Liver (tissue), 9 donors: Measurements from ENCODE around the gene CCDC167. TPM values are rescaled to one million over a fixed set of nuclear protein-coding genes. Genes with fewer than 3 reads are reported as not detected.

ENCODE experiments used
- DNase-seq: peaks from one replicate; pipeline ENCODE4 v3.0.0-alpha.2; 2017; ENCODE audit warnings: low spot score
- H3K27ac ChIP-seq, 2 donors: one replicate each; pipeline ENCODE4 v1.7.0; 2013; ENCODE audit warnings: inconsistent platforms in 2 of 2, low read length in 2 of 2, control low read depth in 1 of 2, low read depth in 1 of 2, mild to moderate bottlenecking in 1 of 2
- H3K27me3 ChIP-seq, 4 donors: one replicate each; pipeline versions ENCODE4 v1.6.1 to v1.7.0; 2013; ENCODE audit warnings: low read length in 3 of 4, inconsistent platforms in 1 of 4, mild to moderate bottlenecking in 1 of 4, moderate library complexity in 1 of 4; ENCODE audit not compliant: control insufficient read depth in 4 of 4, insufficient read depth in 4 of 4
- H3K36me3 ChIP-seq, 4 donors: one replicate each; pipeline versions ENCODE4 v1.6.1 to v1.7.0; 2013; ENCODE audit warnings: low read length in 3 of 4, mild to moderate bottlenecking in 3 of 4, low read depth in 1 of 4, moderate library complexity in 1 of 4; ENCODE audit not compliant: control insufficient read depth in 4 of 4, insufficient read depth in 3 of 4
- H3K4me1 ChIP-seq, 4 donors: one replicate each; pipeline versions ENCODE4 v1.6.1 to v1.7.0; 2013; ENCODE audit warnings: low read length in 3 of 4, mild to moderate bottlenecking in 3 of 4, moderate library complexity in 1 of 4; ENCODE audit not compliant: control insufficient read depth in 4 of 4, insufficient read depth in 4 of 4
- H3K4me3 ChIP-seq, 3 donors: one replicate each; pipeline versions ENCODE4 v1.6.1 to v1.7.0; 2013; ENCODE audit warnings: low read length in 3 of 3, control low read depth in 1 of 3, low read depth in 1 of 3, mild to moderate bottlenecking in 1 of 3
- H3K9ac ChIP-seq, 2 donors: one replicate each; pipeline ENCODE4 v1.7.0; 2013; ENCODE audit warnings: low read length in 2 of 2, mild to moderate bottlenecking in 2 of 2, moderate library complexity in 2 of 2, control low read depth in 1 of 2, low read depth in 1 of 2
- H3K9me3 ChIP-seq, 4 donors: one replicate each; pipeline versions ENCODE4 v1.6.1 to v1.7.0; 2013; ENCODE audit warnings: low read length in 3 of 4; ENCODE audit not compliant: control insufficient read depth in 4 of 4
- EGR1 ChIP-seq, 2 donors: IDR thresholded peaks; 2 replicates each; pipeline ENCODE4 v1.6.1; 2016 to 2018; ENCODE audit warnings: antibody characterized with exemption in 2 of 2, low read depth in 2 of 2
- FOXA1 ChIP-seq: IDR thresholded peaks from 2 replicates; pipeline ENCODE4 v1.6.1; 2016; ENCODE audit warnings: antibody characterized with exemption
- FOXA2 ChIP-seq: IDR thresholded peaks from 2 replicates; pipeline ENCODE4 v1.6.1; 2016; ENCODE audit warnings: antibody characterized with exemption
- GABPA ChIP-seq, 2 donors: IDR thresholded peaks in 1 of 2; conservative IDR thresholded peaks in 1 of 2; 2 replicates each; pipeline ENCODE4 v1.6.1; 2016; ENCODE audit warnings: antibody characterized with exemption in 2 of 2, mild to moderate bottlenecking in 1 of 2, moderate library complexity in 1 of 2
- HNF4A ChIP-seq, 2 donors: conservative IDR thresholded peaks; 2 replicates each; pipeline ENCODE4 v1.6.1; 2016; ENCODE audit warnings: antibody characterized with exemption in 2 of 2, mild to moderate bottlenecking in 2 of 2
- HNF4G ChIP-seq: IDR thresholded peaks from 2 replicates; pipeline ENCODE4 v1.6.1; 2016; ENCODE audit warnings: antibody characterized with exemption
- JUND ChIP-seq, 2 donors: IDR thresholded peaks; 2 replicates each; pipeline ENCODE4 v1.6.1; 2016; ENCODE audit warnings: antibody characterized with exemption in 2 of 2
- MAX ChIP-seq: IDR thresholded peaks from 2 replicates; pipeline ENCODE4 v1.6.1; 2016; ENCODE audit warnings: antibody characterized with exemption
- NR2F2 ChIP-seq: IDR thresholded peaks from 2 replicates; pipeline ENCODE4 v1.6.1; 2016; ENCODE audit warnings: antibody characterized with exemption
- RAD21 ChIP-seq, 2 donors: IDR thresholded peaks; 2 replicates each; pipeline ENCODE4 v1.6.1; 2016; ENCODE audit warnings: antibody characterized with exemption in 2 of 2, mild to moderate bottlenecking in 2 of 2
- REST ChIP-seq: IDR thresholded peaks from 2 replicates; pipeline ENCODE4 v1.6.1; 2016; ENCODE audit warnings: antibody characterized with exemption, mild to moderate bottlenecking
- RXRA ChIP-seq, 2 donors: IDR thresholded peaks; 2 replicates each; pipeline ENCODE4 v1.6.1; 2017 to 2018; ENCODE audit warnings: antibody characterized with exemption in 2 of 2, mild to moderate bottlenecking in 1 of 2
- SP1 ChIP-seq: IDR thresholded peaks from 2 replicates; pipeline ENCODE4 v1.6.1; 2018; ENCODE audit warnings: antibody characterized with exemption, mild to moderate bottlenecking
- TAF1 ChIP-seq: conservative IDR thresholded peaks from 2 replicates; pipeline ENCODE4 v1.6.1; 2016; ENCODE audit warnings: antibody characterized with exemption, mild to moderate bottlenecking
- YY1 ChIP-seq: IDR thresholded peaks from 2 replicates; pipeline ENCODE4 v1.6.1; 2016; ENCODE audit warnings: antibody characterized with exemption, mild to moderate bottlenecking
- WGBS: extraction: QIAGEN DNeasy Blood & Tissue Kit; methylation state at CpG from one replicate; pipeline ENCODE4 v1.1.7; 2013; 5-methylcytosine and 5-hydroxymethylcytosine counted together
- polyA plus RNA-seq, 2 donors: library from polyadenylated mRNA; stranded (reverse) in 1 of 2; unstranded in 1 of 2; fragments of 200-250 nt in 1 of 2; fragments of >200 nt in 1 of 2; fragmentation: Nextera tagmentation in 1 of 2; extraction: Ambion mirVana in 1 of 2; gene quantifications; one replicate each; pipeline versions ENCODE4 v1.2.1 to v1.2.3, GENCODE V29; 2013 to 2015
- total RNA-seq, 2 donors: library from RNA; depleted of rRNA; stranded (reverse); fragments of >200 nt; gene quantifications; one replicate each; pipeline ENCODE4 v1.2.3, GENCODE V29; 2014
- TF ChIP-seq, protein P1 (sequence below): IDR thresholded peaks from 2 replicates; pipeline ENCODE4 v1.6.1; 2016; ENCODE audit warnings: antibody characterized with exemption
- TF ChIP-seq, protein P2 (sequence below): fragments of 150-350 bp; IDR thresholded peaks from 2 replicates; pipeline ENCODE4 v1.5.1; 2017; ENCODE audit warnings: improper control_type of control experiment, low read depth, low read length; ENCODE audit not compliant: missing input control
- TF ChIP-seq, protein P3 (sequence below): IDR thresholded peaks from 2 replicates; pipeline ENCODE4 v1.6.1; 2016; ENCODE audit warnings: antibody characterized with exemption
- donor health status: healthy.
- donor health status: healthy.
- donor health status: healthy.
- donor health status: healthy.
- donor health status: healthy.

Gene CCDC167
- total and polyA plus RNA-seq, 4 donors: 14.1 to 54.8 (median 42.7) TPM

GRCh38 chr6:37539171-37540028 is 39.7 kb upstream of the CCDC167 start:
- Histone ChIP-seq H3K4me1 (peaks cover 0 to 8% (median 7%) of the 10 kb centered on the region in 4 donors), H3K9me3 (no peaks in the 10 kb centered on the region), H3K27me3 (peaks cover 0 to 6% (median 0%) of the 10 kb centered on the region in 4 donors), H3K9ac (no peak overlapping the region), H3K27ac (no peak overlapping the region), H3K4me3 (no peak overlapping the region), H3K36me3 (no peaks in the 10 kb centered on the region)
- no peak for DNase-seq
- 81% methylated on average over 9 of the region's 9 CpGs for WGBS
- no peak for TF ChIP-seq RXRA (IDR thresholded peaks at IDR 0.05)
- TF ChIP-seq, protein P1, sequence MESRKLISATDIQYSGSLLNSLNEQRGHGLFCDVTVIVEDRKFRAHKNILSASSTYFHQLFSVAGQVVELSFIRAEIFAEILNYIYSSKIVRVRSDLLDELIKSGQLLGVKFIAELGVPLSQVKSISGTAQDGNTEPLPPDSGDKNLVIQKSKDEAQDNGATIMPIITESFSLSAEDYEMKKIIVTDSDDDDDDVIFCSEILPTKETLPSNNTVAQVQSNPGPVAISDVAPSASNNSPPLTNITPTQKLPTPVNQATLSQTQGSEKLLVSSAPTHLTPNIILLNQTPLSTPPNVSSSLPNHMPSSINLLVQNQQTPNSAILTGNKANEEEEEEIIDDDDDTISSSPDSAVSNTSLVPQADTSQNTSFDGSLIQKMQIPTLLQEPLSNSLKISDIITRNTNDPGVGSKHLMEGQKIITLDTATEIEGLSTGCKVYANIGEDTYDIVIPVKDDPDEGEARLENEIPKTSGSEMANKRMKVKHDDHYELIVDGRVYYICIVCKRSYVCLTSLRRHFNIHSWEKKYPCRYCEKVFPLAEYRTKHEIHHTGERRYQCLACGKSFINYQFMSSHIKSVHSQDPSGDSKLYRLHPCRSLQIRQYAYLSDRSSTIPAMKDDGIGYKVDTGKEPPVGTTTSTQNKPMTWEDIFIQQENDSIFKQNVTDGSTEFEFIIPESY: no peak
- TF ChIP-seq, protein P2, sequence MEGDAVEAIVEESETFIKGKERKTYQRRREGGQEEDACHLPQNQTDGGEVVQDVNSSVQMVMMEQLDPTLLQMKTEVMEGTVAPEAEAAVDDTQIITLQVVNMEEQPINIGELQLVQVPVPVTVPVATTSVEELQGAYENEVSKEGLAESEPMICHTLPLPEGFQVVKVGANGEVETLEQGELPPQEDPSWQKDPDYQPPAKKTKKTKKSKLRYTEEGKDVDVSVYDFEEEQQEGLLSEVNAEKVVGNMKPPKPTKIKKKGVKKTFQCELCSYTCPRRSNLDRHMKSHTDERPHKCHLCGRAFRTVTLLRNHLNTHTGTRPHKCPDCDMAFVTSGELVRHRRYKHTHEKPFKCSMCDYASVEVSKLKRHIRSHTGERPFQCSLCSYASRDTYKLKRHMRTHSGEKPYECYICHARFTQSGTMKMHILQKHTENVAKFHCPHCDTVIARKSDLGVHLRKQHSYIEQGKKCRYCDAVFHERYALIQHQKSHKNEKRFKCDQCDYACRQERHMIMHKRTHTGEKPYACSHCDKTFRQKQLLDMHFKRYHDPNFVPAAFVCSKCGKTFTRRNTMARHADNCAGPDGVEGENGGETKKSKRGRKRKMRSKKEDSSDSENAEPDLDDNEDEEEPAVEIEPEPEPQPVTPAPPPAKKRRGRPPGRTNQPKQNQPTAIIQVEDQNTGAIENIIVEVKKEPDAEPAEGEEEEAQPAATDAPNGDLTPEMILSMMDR: no peak
- no peak for TF ChIP-seq GABPA (IDR thresholded peaks at IDR 0.05 in 1 of 2, conservative IDR thresholded peaks at IDR 0.05 in 1 of 2)
- no peak for TF ChIP-seq FOXA2
- TF ChIP-seq NR2F2: no peak
- TF ChIP-seq SP1: no peak
- no peak for TF ChIP-seq HNF4G
- TF ChIP-seq YY1: no peak
- TF ChIP-seq, protein P3, sequence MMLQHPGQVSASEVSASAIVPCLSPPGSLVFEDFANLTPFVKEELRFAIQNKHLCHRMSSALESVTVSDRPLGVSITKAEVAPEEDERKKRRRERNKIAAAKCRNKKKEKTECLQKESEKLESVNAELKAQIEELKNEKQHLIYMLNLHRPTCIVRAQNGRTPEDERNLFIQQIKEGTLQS: no peak
- no peak for TF ChIP-seq TAF1
- no peak for TF ChIP-seq FOXA1
- no peak for TF ChIP-seq HNF4A (conservative IDR thresholded peaks at IDR 0.05)
- no peak for TF ChIP-seq MAX
- no peak for TF ChIP-seq REST
- no peak for TF ChIP-seq RAD21 (IDR thresholded peaks at IDR 0.05)
- no peak for TF ChIP-seq JUND (IDR thresholded peaks at IDR 0.05)
- TF ChIP-seq EGR1 (IDR thresholded peaks at IDR 0.05; ENCODE audit: low read depth in 2 of 2): no peak
